HuH-7.5 (cell line): Measurements from ENCODE around the gene MAP3K20.
"Not testable (repeated sequence)": the region's sequence is repeated elsewhere in the genome, so short reads cannot be mapped to it uniquely, and the experiment has no call there.

Source experiments
- DNase-seq: peaks from one replicate; pipeline ENCODE4 v3.0.0; 2011; ENCODE audit warnings: low spot score

The MAP3K20 gene

GRCh38 chr2:173126819-173127218 is 51.2 kb downstream of the MAP3K20 start:
- no peak for DNase-seq

DNA sequence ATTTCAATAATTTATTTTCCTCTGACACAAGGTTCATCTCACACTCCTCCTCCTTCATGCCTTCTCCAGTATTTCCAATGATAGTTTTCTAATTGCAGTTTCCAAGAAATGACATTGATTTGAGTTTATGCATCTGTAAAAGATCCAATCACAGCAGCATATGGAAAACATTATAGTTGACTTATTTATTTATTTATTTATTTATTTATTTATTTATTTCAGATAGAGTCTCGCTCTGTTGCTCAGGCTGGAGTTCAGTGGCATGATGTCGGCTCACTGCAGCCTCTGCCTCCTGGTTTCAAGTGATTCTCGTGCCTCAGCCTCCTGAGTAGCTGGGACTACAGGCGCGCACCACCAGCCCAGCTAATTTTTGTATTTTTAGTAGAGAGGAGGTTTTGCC is 52.5 kb downstream of the MAP3K20 start:
- not testable (repeated sequence) for DNase-seq

DNA sequence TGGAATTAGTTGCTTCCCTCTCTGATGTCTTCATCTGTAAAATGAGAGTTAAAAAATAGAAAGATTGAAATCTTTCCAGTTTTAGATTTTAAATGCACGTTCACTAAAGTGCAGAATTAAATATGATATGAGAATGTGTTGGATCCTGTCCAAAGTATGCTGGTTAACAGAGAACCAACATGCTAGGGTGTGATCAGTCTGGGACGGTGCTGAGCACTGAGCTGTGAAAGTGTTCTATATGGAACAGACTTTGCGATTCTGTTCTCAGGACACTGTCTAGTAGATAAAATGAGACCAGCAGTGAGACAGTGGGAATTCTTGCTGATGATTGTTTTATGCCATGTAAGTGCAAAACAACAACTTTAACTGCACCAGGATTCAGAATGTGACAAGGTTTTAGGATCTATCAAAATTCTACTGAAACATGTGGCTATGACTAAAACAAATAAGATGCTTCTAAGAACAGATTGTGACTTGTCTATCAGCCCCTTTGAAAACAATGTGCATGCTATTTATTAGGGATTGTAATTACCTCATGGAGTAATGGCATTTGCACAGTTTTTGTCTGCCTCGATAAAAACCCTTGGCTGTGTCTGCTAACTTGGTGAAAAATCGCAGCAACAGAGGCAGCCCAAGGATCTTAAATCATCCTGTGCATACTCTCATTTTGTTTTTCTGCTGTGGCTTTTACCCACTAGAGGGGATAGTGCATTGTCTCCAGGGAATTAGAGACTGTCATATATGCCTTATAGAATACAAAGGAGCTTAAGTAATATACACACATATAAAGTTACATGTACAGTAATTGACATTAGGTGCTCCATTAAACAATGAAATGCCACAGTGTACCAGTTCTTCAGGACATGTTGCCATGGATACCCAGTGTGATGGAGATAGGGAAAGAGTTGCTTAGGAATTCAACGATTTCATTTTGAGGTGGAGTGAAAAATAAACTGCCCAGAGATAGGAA is 55.1 kb downstream of the MAP3K20 start:
- DNase-seq, result no peak

DNA sequence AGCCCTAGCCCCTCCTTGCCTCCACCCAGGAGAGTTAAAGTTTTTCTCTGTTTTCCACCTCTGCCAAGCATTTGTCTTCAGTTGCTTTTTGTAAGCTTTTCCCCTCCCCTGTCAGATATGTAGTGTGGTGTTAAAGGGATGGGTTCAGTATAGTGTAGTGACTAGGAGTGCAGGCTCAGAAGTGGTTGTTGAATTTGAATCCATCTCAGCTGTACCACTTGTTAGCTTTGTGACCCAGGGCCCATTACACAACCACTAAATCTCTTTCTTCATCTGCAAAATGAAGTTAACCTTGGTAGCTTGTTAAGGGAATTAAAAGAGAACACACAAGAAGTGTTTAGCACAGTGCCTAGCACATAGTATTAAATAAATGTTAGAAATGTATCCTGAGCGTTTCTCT is 56.9 kb downstream of the MAP3K20 start:
- DNase-seq, result no peak

DNA sequence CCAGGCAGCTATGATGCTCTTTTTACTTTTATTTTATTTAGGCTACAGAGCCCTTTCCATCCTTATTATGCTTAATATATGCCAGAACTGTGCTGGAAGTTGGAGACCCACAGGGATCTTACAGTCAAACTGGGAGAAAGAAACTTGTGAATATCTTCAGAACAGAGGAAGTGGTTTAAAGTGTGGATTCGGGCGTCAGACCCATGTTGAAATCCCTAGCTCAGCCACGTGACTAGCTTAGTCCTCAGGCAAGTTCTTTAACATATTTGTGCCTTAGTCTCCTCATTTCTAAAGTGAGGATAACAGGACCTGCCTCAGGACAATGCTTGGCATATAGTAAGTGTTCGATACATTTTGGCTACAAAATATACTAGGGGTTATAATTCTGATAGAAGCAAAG is 59.1 kb downstream of the MAP3K20 start:
- no peak for DNase-seq

GRCh38 chr2:173136067-173136466 is 60.4 kb downstream of the MAP3K20 start:
- DNase-seq, result no peak

- no peak for DNase-seq
Observed at GRCh38 chr2:173136599-173136998, 61.0 kb downstream of the MAP3K20 start.

DNA sequence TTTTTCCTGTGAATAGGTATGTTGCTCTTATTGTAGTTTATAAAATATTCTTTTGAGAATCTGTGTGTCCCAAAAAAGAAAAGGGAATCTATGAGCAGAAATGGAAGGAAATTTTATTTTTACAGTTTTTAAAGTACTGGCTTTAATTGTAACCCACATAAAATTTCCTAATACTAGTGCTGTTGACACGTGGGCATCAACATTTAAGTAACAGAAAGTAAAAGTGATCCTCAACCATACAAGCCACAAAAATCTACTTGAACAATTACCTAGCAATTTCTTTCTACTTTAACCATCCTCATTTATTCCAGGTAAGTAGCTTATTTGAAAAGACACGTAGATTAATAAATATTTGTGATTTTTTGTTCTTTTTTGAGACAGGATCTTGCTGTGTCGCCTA is 62.0 kb downstream of the MAP3K20 start:
- DNase-seq, result no peak

DNA sequence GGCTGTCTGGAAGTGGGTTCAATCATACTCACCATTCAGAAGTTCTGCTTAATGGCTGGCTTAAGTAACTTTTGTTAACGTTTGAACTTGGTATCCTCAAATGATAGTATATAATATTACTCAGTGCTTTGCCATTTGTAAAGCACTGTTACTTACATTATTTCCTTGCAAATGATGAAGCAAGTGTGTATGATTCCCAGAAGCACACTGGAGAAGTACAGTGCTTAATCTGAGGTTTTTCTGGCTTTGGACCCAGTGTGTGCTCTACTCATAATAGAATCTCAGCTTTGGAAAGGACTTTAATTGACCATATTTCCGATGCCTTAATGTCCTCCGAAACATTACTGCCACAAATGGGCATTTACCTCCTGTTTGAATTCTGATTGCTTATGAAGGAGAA is 63.3 kb downstream of the MAP3K20 start:
- DNase-seq, result no peak

GRCh38 chr2:173141666-173142065 is 66.0 kb downstream of the MAP3K20 start:
- DNase-seq, result no peak

GRCh38 chr2:173145454-173145853 is 69.8 kb downstream of the MAP3K20 start:
- DNase-seq, result no peak

DNA sequence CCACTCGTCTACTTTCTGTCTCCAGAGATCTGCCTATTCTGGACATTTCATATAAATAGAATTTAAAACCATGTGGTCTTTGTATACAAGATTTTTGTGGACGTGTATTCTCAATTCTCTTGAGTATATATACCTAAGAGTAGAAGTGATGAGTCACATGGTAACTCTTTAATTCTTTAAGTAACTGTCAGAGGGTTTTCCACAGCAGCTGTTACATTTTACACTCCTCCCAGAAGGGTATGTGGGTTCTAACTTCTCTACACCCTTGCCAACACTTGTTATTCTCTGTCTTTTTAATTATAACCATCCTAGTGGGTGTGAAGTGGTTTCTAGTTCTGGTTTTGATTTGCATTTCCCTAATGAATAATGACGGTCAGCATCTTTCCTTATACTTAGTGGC is 70.9 kb downstream of the MAP3K20 start:
- no peak for DNase-seq

- DNase-seq, result no peak
Observed at GRCh38 chr2:173148520-173148919, 72.9 kb downstream of the MAP3K20 start.

- no peak for DNase-seq
Observed at GRCh38 chr2:173149491-173149890, 73.8 kb downstream of the MAP3K20 start.

- no peak for DNase-seq
Observed at GRCh38 chr2:173150087-173150486, 74.4 kb downstream of the MAP3K20 start.

GRCh38 chr2:173150963-173151362 is 75.3 kb downstream of the MAP3K20 start:
- DNase-seq, result no peak

- DNase-seq, result no peak
Observed at GRCh38 chr2:173151671-173152401, 76.2 kb downstream of the MAP3K20 start.

- no peak for DNase-seq
Observed at GRCh38 chr2:173153301-173153885, 77.7 kb downstream of the MAP3K20 start.

DNA sequence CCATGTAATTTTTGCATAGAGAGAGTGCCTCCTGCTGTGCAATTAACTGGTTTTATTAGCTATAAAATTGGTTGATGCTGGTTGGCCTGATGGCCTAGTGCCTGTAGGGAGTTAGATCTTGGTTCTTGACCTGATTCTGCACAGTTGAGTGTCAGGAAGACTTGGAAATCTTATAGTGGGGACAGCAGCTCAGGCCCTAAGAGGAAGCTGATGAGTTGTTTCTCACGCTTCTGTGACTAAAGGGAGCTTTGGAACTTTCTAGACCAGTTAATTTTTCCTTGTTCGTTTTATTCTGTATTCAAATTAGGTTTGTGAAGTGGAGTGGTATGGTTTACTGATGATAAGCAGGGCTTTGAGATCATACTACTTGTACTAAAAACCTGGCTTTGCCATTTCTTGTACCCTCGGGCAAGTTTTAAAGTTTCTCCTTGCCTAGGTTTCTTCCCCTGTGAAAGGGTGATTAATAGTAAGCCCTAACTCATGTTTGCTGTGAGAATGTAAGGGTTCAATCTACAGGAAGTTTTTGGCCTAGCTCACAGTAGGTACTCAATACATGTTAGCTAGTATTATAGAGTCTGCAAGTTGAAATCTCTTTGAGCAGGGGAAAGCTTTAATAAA is 82.1 kb downstream of the MAP3K20 start:
- DNase-seq, result no peak

DNA sequence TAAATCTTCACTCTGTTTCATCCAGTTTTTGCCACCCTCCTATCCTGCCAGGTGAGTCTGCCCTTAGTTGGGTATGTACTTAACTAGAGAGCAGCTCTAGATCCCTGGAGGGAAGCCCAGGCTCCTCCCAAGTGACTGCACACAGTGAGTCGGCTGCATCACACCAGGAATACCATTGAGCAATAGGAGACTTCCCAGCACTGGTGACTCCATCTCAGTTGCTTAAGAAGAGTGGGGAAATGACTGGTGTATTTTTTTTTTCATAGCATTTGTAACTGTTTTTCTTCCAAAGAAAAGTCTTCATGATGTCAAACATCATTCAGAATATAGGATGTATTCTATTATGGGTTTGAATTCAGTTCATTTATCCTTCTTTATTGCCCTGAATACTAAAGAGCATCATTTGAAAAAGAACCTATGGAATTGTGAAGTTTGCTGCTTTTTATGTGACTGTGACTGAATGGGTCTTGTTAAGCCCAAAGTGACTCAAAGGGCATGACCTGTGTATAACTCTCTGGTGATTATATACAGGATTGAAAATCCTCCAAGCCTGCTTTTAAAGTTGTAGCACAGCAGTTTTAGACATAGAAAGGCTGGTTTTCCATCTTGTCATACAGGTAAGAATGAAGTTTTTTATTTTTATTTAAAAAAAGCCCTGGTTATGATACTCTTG is 84.3 kb downstream of the MAP3K20 start:
- DNase-seq, result no peak

GRCh38 chr2:173160618-173161017 is 85.0 kb downstream of the MAP3K20 start:
- no peak for DNase-seq

DNA sequence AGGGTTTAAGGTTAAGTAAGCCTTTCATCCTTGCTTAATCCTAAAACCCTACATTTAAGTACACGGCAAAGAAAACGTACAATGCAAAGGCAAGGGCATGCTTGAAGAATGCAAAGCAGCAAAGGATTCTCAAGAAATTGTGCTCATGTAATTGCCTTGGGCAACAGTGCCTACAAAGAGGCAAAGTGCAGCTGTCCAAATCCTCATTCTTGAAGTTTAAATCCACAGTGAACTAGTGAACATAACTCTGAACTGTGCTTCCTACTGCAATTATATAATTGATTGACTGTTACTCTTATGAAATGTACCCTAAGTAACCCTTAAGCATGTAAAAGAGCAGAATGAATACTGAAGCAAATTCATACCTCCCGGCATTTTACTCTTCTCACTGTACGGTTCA is 85.4 kb downstream of the MAP3K20 start:
- no peak for DNase-seq
